Measurements from ENCODE around the gene SEC24C.

DNA sequence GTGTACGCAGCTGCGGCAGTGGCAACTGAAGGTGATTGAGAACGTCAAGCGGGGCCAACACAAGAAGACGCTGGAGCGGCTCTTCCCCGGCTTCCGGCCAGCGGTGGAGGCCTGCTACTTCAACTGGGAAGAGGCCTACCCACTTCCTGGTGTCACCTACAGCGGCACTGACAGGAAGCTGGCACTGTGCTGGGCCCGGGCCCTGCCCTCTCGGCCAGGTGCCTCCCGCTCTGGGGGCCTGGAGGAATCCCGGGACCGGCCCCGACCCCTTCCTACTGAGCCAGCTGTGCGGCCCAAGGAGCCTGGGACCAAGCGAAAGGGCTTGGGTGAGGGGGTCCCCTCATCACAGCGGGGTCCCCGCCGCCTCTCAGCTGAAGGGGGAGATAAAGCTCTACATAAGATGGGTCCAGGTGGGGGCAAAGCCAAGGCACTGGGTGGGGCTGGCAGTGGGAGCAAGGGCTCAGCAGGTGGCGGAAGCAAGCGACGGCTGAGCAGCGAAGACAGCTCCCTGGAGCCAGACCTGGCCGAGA is 47.8 kb downstream of the SEC24C start:
- TF ChIP-seq REST (IDR thresholded peaks at IDR 0.05; ENCODE audit: low read depth, low read length) (no peak), NRF1 (IDR thresholded peaks at IDR 0.05; ENCODE audit: low read depth, low read length) (no peak), RFX5 (IDR thresholded peaks at IDR 0.05; ENCODE audit: low read length) (no peak), MAX (IDR thresholded peaks at IDR 0.05; ENCODE audit: low read depth) (no peak), TCF12 (IDR thresholded peaks at IDR 0.05) (no peak), USF2 (IDR thresholded peaks at IDR 0.05; ENCODE audit: borderline replicate concordance, low read depth, low read length) (no peak), YY1 (IDR thresholded peaks at IDR 0.05; ENCODE audit: low read depth) (no peak)
- TF ChIP-seq, protein P1, sequence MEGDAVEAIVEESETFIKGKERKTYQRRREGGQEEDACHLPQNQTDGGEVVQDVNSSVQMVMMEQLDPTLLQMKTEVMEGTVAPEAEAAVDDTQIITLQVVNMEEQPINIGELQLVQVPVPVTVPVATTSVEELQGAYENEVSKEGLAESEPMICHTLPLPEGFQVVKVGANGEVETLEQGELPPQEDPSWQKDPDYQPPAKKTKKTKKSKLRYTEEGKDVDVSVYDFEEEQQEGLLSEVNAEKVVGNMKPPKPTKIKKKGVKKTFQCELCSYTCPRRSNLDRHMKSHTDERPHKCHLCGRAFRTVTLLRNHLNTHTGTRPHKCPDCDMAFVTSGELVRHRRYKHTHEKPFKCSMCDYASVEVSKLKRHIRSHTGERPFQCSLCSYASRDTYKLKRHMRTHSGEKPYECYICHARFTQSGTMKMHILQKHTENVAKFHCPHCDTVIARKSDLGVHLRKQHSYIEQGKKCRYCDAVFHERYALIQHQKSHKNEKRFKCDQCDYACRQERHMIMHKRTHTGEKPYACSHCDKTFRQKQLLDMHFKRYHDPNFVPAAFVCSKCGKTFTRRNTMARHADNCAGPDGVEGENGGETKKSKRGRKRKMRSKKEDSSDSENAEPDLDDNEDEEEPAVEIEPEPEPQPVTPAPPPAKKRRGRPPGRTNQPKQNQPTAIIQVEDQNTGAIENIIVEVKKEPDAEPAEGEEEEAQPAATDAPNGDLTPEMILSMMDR (IDR thresholded peaks at IDR 0.05) = no peak
- TF ChIP-seq, protein P2, sequence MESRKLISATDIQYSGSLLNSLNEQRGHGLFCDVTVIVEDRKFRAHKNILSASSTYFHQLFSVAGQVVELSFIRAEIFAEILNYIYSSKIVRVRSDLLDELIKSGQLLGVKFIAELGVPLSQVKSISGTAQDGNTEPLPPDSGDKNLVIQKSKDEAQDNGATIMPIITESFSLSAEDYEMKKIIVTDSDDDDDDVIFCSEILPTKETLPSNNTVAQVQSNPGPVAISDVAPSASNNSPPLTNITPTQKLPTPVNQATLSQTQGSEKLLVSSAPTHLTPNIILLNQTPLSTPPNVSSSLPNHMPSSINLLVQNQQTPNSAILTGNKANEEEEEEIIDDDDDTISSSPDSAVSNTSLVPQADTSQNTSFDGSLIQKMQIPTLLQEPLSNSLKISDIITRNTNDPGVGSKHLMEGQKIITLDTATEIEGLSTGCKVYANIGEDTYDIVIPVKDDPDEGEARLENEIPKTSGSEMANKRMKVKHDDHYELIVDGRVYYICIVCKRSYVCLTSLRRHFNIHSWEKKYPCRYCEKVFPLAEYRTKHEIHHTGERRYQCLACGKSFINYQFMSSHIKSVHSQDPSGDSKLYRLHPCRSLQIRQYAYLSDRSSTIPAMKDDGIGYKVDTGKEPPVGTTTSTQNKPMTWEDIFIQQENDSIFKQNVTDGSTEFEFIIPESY (IDR thresholded peaks at IDR 0.05; ENCODE audit: borderline replicate concordance, low read depth) = no peak
